H1 (cell line): ENCODE measurements around the gene TLK1. TPM values are rescaled to one million over a fixed set of nuclear protein-coding genes. Genes with fewer than 3 reads are reported as not detected.
A peak's percentile ranks its signal among the peaks of the same experiment; 100 is the strongest.

Experiments used
- CTCF ChIA-PET: fragments of 300-600 bp; sonication (Branson Sonifier 250); formaldehyde crosslinking; loops from one replicate; lab custom pipeline; 2021; ENCODE audit not compliant: partially characterized antibody; lab: Charles Lee
- POLR2A ChIA-PET: fragments of 300-600 bp; sonication (Branson Sonifier 250); formaldehyde crosslinking; loops from one replicate; lab custom pipeline; 2021; ENCODE audit warnings: inconsistent platforms; ENCODE audit not compliant: partially characterized antibody; lab: Charles Lee
- DNase-seq, 2 experiments: peaks; one replicate each; pipeline versions ENCODE4 v3.0.0 to v3.0.0-alpha.2; 2010 to 2022; ENCODE audit warnings: low spot score in 2 of 2, low read depth in 1 of 2, mixed read lengths in 1 of 2
- FAIRE-seq: peaks from 2 replicates; lab custom pipeline; 2011; peaks lifted over from hg19 to GRCh38; lab: Jason Lieb, UNC
- H2AFZ ChIP-seq: 2 replicates; pipeline ENCODE4 v1.8.1; 2012; ENCODE audit warnings: low read length, inconsistent platforms
- H2AK5ac ChIP-seq: 2 replicates; pipeline ENCODE4 v1.6.1; 2013; ENCODE audit warnings: low read depth, low read length
- H2BK120ac ChIP-seq: replicated peaks from 2 replicates; pipeline ENCODE3; 2013; ENCODE audit warnings: low read depth, low read length, inconsistent platforms
- H2BK12ac ChIP-seq: 2 replicates; pipeline ENCODE4 v1.6.1; 2013; ENCODE audit warnings: low read depth, low read length
- H2BK15ac ChIP-seq: 2 replicates; pipeline ENCODE4 v1.6.1; 2013; ENCODE audit warnings: low read length
- H2BK20ac ChIP-seq: 2 replicates; pipeline ENCODE4 v1.6.1; 2013; ENCODE audit warnings: low read length
- H2BK5ac ChIP-seq: 2 replicates; pipeline ENCODE4 v1.6.1; 2013; ENCODE audit warnings: low read depth, low read length
- H3K14ac ChIP-seq: 2 replicates; pipeline ENCODE4 v1.6.1; 2013; ENCODE audit warnings: inconsistent platforms; ENCODE audit not compliant: insufficient read length
- H3K18ac ChIP-seq: 2 replicates; pipeline ENCODE4 v1.6.1; 2013; ENCODE audit warnings: low read length; ENCODE audit errors: extremely low read depth
- H3K23ac ChIP-seq: 2 replicates; pipeline ENCODE4 v1.6.1; 2013; ENCODE audit warnings: inconsistent platforms; ENCODE audit not compliant: insufficient read length
- H3K23me2 ChIP-seq: 2 replicates; pipeline ENCODE4 v1.6.1; 2013; ENCODE audit warnings: low read depth, low read length
- H3K27ac ChIP-seq: 2 replicates; pipeline ENCODE4 v1.6.1; 2011; ENCODE audit warnings: low read depth, low read length, inconsistent platforms
- H3K27me3 ChIP-seq, 4 experiments: replicated peaks in 1 of 4; 1 replicate in 1 of 4; 2 replicates in 3 of 4; pipeline versions ENCODE4 v1.6.1 to v1.8.1; 2011 to 2013; ENCODE audit warnings: low read length in 3 of 4, mild to moderate bottlenecking in 3 of 4, inconsistent platforms in 2 of 4, mixed read lengths in 2 of 4, moderate library complexity in 1 of 4; ENCODE audit not compliant: control insufficient read depth in 3 of 4, insufficient read depth in 3 of 4; ENCODE audit errors: extremely low read depth in 1 of 4
- H3K36me3 ChIP-seq, 4 experiments: 2 replicates each; pipeline versions ENCODE4 v1.6.1 to v1.8.1; 2011 to 2013; ENCODE audit warnings: mild to moderate bottlenecking in 4 of 4, low read length in 3 of 4, moderate library complexity in 2 of 4, control low read depth in 1 of 4, inconsistent platforms in 1 of 4; ENCODE audit not compliant: insufficient read depth in 4 of 4, control insufficient read depth in 2 of 4
- H3K4ac ChIP-seq: replicated peaks from 2 replicates; pipeline ENCODE3; 2013; ENCODE audit warnings: low read length, low read depth, mixed read lengths, inconsistent platforms; ENCODE audit not compliant: insufficient read length
- H3K4me1 ChIP-seq, 4 experiments: replicated peaks in 1 of 4; 1 replicate in 1 of 4; 2 replicates in 3 of 4; pipeline versions ENCODE4 v1.6.1 to v1.8.1; 2011 to 2013; ENCODE audit warnings: low read length in 3 of 4, inconsistent platforms in 2 of 4, mixed read lengths in 1 of 4; ENCODE audit not compliant: insufficient read depth in 4 of 4, control insufficient read depth in 3 of 4
- H3K4me2 ChIP-seq, 2 experiments: 2 replicates each; pipeline versions ENCODE4 v1.6.1 to v1.8.1; 2011 to 2013; ENCODE audit warnings: low read depth in 2 of 2, low read length in 2 of 2, control low read depth in 1 of 2, inconsistent platforms in 1 of 2, mild to moderate bottlenecking in 1 of 2; ENCODE audit not compliant: insufficient read depth in 1 of 2
- H3K4me3 ChIP-seq, 4 experiments: fragments of 200-600, 300-600 bp in 1 of 4; sonication (generic), shearing (Covaris generic), sonication (Bioruptor Twin) in 1 of 4; 2 replicates each; pipeline versions ENCODE4 v1.5.1 to v1.8.1; 2011 to 2016; ENCODE audit warnings: low read length in 4 of 4, low read depth in 3 of 4, control low read depth in 2 of 4, inconsistent platforms in 2 of 4, mild to moderate bottlenecking in 2 of 4, mixed read lengths in 1 of 4, moderate library complexity in 1 of 4; ENCODE audit not compliant: insufficient read depth in 2 of 4; ENCODE audit errors: extremely low read depth in 1 of 4
- H3K56ac ChIP-seq: replicated peaks from 2 replicates; pipeline ENCODE3; 2013; ENCODE audit warnings: low read depth, mild to moderate bottlenecking, mixed read lengths, low read length, inconsistent platforms; ENCODE audit not compliant: insufficient read length
- H3K79me1 ChIP-seq: 2 replicates; pipeline ENCODE4 v1.6.1; 2013; ENCODE audit warnings: low read depth, low read length, control low read depth
- H3K79me2 ChIP-seq, 2 experiments: 2 replicates each; pipeline versions ENCODE4 v1.6.1 to v1.8.1; 2012 to 2013; ENCODE audit warnings: low read length in 2 of 2, mild to moderate bottlenecking in 2 of 2, inconsistent platforms in 1 of 2; ENCODE audit not compliant: insufficient read depth in 2 of 2, control insufficient read depth in 1 of 2
- H3K9ac ChIP-seq, 4 experiments: replicated peaks in 1 of 4; 1 replicate in 1 of 4; 2 replicates in 3 of 4; pipeline versions ENCODE4 v1.6.1 to v1.8.1; 2011 to 2013; ENCODE audit warnings: low read depth in 3 of 4, low read length in 3 of 4, control low read depth in 2 of 4, mild to moderate bottlenecking in 2 of 4, moderate library complexity in 2 of 4, inconsistent platforms in 1 of 4; ENCODE audit errors: extremely low read depth in 1 of 4
- H3K9me3 ChIP-seq, 2 experiments: 2 replicates each; pipeline versions ENCODE4 v1.6.1 to v1.8.1; 2012 to 2013; ENCODE audit warnings: mild to moderate bottlenecking in 2 of 2, moderate library complexity in 2 of 2, control low read depth in 1 of 2, inconsistent platforms in 1 of 2, low read depth in 1 of 2, low read length in 1 of 2, mixed read lengths in 1 of 2; ENCODE audit not compliant: insufficient read depth in 2 of 2
- H4K20me1 ChIP-seq, 2 experiments: replicated peaks in 1 of 2; 2 replicates each; pipeline versions ENCODE3 to v1.8.1; 2011 to 2013; ENCODE audit warnings: inconsistent platforms in 2 of 2, low read length in 2 of 2, mild to moderate bottlenecking in 1 of 2; ENCODE audit not compliant: insufficient read depth in 2 of 2, control insufficient read depth in 1 of 2
- H4K5ac ChIP-seq: 2 replicates; pipeline ENCODE4 v1.6.1; 2013; ENCODE audit warnings: low read length, low read depth, mixed read lengths, inconsistent platforms; ENCODE audit not compliant: insufficient read length
- H4K8ac ChIP-seq: 2 replicates; pipeline ENCODE4 v1.8.0; 2013; ENCODE audit warnings: mild to moderate bottlenecking, moderate library complexity, low read length, inconsistent platforms; ENCODE audit not compliant: insufficient read depth; ENCODE audit errors: extremely low read depth
- H4K91ac ChIP-seq: replicated peaks from 2 replicates; pipeline ENCODE3; 2013; ENCODE audit warnings: low read length, mixed read lengths, inconsistent platforms; ENCODE audit not compliant: insufficient read length
- MAFK ChIP-seq: IDR thresholded peaks from 2 replicates; pipeline ENCODE4 v1.6.1; 2012; ENCODE audit warnings: low read depth, mild to moderate bottlenecking, improper control_type of control experiment, low read length
- NRF1 ChIP-seq: IDR thresholded peaks from 2 replicates; pipeline ENCODE4 v1.6.1; 2011; ENCODE audit warnings: mild to moderate bottlenecking, low read depth, low read length, improper control_type of control experiment
- SIRT6 ChIP-seq: IDR thresholded peaks from one replicate; pipeline ENCODE4 v1.7.1; 2012; ENCODE audit warnings: low read length, inconsistent platforms
- SP2 ChIP-seq: IDR thresholded peaks from 2 replicates; pipeline ENCODE4 v1.6.1; 2012; ENCODE audit warnings: mild to moderate bottlenecking, low read length, inconsistent platforms
- WGBS, 2 experiments: shearing (Covaris generic) in 1 of 2; methylation state at CpG; one replicate each; pipeline versions ENCODE4 v1.1.6 to v1.1.7; 2013 to 2015; ENCODE audit warnings: low lambda C conversion rate in 2 of 2, mixed read lengths in 2 of 2, inconsistent platforms in 1 of 2, low coverage in 1 of 2, missing lambda C conversion rate in 1 of 2; ENCODE audit not compliant: insufficient replicate concordance in 2 of 2, insufficient coverage in 1 of 2, insufficient read length in 1 of 2; ENCODE audit errors: extremely low coverage in 1 of 2, missing lambda C conversion rate in 1 of 2; 5-methylcytosine and 5-hydroxymethylcytosine counted together
- polyA plus RNA-seq, 7 experiments: library from polyadenylated mRNA; depleted of rRNA in 3 of 7; stranded (reverse) in 5 of 7; unstranded in 2 of 7; fragments of >200 nt in 5 of 7; fragments of 200-250 nt in 2 of 7; gene quantifications; 1 replicate in 5 of 7; 2 replicates in 1 of 7; 4 replicates in 1 of 7; pipeline versions ENCODE4 v1.2.1 to v1.2.3, GENCODE V29; 2011 to 2013; ENCODE audit warnings: missing spikeins in 2 of 7, mixed read lengths in 2 of 7
- total RNA-seq: library from RNA; stranded (reverse); fragmentation: NEBNext Ultra II Directional; extraction: Animal tissue kit (Norgen Biotek cat#: 25700); gene quantifications from 2 replicates; pipeline ENCODE4 v1.2.1, GENCODE V29; 2021
- TF ChIP-seq, protein P1 (sequence below): IDR thresholded peaks from 2 replicates; pipeline ENCODE4 v1.6.1; 2011; ENCODE audit warnings: low read depth, mild to moderate bottlenecking, low read length; ENCODE audit not compliant: insufficient read depth

The TLK1 gene
- total and polyA plus RNA-seq, 2 of the 8 experiments (the other 6 are each of a cell fraction or from before 2014, with no cell fraction given): 11.2 to 102 TPM

DNA sequence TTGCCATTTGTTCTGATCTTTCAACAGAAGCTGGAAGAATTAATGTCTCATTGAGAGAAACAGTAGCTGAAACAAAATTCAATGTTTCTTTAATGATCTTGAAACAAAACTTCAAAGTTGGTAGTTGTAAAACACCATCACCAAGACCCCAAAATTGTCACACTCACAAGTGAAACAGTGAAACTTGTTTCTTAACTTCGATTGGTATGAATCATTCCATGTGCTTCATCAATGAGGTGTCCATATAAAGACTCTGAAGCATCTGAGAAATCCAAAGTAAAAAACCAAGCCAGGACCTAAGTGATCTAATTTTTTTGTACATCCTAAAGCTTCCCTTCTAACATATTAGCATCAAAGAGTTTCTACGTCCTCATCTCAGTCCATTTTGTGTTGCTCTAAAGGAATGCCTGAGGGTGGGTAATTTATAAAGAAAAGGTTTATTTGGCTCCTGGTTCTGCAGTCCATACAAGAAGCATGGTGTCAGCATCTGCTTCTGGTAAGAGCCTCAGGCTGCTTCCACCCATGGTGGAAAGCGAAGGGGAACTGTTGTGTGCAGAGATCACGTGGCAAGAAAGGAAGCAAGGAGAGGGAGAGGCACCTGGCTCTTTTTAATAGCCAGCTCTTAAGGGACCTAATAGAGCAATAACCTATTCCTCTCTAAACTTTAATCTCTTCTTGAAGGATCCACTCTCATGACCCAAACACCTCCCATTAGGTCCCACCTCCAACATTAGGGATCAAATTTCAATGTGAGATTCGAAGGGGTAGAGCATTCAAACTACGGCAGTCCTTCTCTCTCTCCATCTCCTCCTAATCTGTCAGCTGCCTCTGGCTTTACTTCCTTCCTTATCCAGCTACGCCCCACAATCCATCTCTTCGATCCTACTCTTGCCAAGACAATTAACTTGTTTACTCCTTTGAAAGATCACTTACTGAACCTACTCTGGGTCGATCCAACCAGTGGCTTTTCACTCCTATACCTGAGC lies 20.7 kb upstream of the TLK1 start:
- H2BK20ac ChIP-seq: no peak overlapping the region
- H2BK120ac ChIP-seq: no peak overlapping the region
- H2BK12ac ChIP-seq: no peak overlapping the region
- no peak overlapping the region for H4K91ac ChIP-seq
- no peak overlapping the region for H3K56ac ChIP-seq
- ChIA-PET CTCF (interaction anchor here (1.3 kb wide), 1 partner anchor 73 kb away, joined by 3 read pairs; no protein-coding TSS in a partner anchor), POLR2A (no interaction called here)
- H3K18ac ChIP-seq: no peak overlapping the region
- no peak overlapping the region; the same call in 1 of the 2 replicates for H2BK15ac ChIP-seq
- FAIRE-seq: peak; percentile 70
- 72 to 100% methylated on average over 2 to 9 of the region's 9 CpGs for WGBS, 2 experiments
- no peak overlapping the region for H2BK5ac ChIP-seq
- H3K79me2 ChIP-seq: no peaks in the 10 kb centered on the region
- DNase-seq: no peak
- H3K79me1 ChIP-seq: no peaks in the 10 kb centered on the region
- no peaks in the 10 kb centered on the region for H3K36me3 ChIP-seq
- H3K14ac ChIP-seq: no peak overlapping the region
- no peak overlapping the region for H3K4me2 ChIP-seq
- H3K23ac ChIP-seq: no peak overlapping the region
- no peaks in the 10 kb centered on the region for H3K23me2 ChIP-seq
- no peaks in the 10 kb centered on the region for H3K27me3 ChIP-seq
- no peak overlapping the region for H4K8ac ChIP-seq
- peaks cover 0 to 5% (median 0%) of the 10 kb centered on the region in 4 experiments; a peak in 1 of 7 replicates for H3K4me1 ChIP-seq
- H3K4me3 ChIP-seq: no peak overlapping the region
- H2AK5ac ChIP-seq: no peak overlapping the region
- no peak overlapping the region for H4K5ac ChIP-seq
- no peak overlapping the region for H3K9ac ChIP-seq
- no peaks in the 10 kb centered on the region for H3K9me3 ChIP-seq
- TF ChIP-seq SP2: no peak
- no peak for TF ChIP-seq SIRT6
- TF ChIP-seq MAFK: no peak
- TF ChIP-seq, protein P1, sequence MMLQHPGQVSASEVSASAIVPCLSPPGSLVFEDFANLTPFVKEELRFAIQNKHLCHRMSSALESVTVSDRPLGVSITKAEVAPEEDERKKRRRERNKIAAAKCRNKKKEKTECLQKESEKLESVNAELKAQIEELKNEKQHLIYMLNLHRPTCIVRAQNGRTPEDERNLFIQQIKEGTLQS: no peak
- TF ChIP-seq NRF1: no peak
- H3K4ac ChIP-seq: no peak overlapping the region
- peak overlapping the region; percentile 45 for H2AFZ ChIP-seq
- no peak overlapping the region for H3K27ac ChIP-seq
- no peaks in the 10 kb centered on the region for H4K20me1 ChIP-seq
